Stimulated activated CD4-positive, alpha-beta T cell treated with anti-CD3 and anti-CD28 coated beads, Interleukin-15, amount 100 ng/mL, for 24 hours (primary cell): ENCODE results near the gene URI1.

ENCODE experiments used
- DNase-seq: peaks from one replicate; pipeline ENCODE4 v3.0.0-alpha.2; 2020

The URI1 gene

GRCh38 chr19:30061223-30062064 lies 119.4 kb downstream of the URI1 start:
- DNase-seq: no peak

GRCh38 chr19:30062065-30062906 lies 120.2 kb downstream of the URI1 start:
- DNase-seq: no peak

- no peak for DNase-seq
These were observed 121.0 kb downstream of the URI1 start for GRCh38 chr19:30062907-30063649.

GRCh38 chr19:30063650-30064347 lies 121.8 kb downstream of the URI1 start:
- no peak for DNase-seq

- no peak for DNase-seq
These were observed 122.3 kb downstream of the URI1 start for GRCh38 chr19:30064348-30064699.

GRCh38 chr19:30064771-30065494 lies 122.9 kb downstream of the URI1 start:
- DNase-seq: no peak

GRCh38 chr19:30065680-30066606 lies 123.9 kb downstream of the URI1 start:
- DNase-seq: no peak
